SKM-1 treated with dmso at 0.1 percent for 144 hours (cell line): ENCODE measurements around the gene NUDT2.
"Not testable (repeated sequence)": the region's sequence is repeated elsewhere in the genome, so short reads cannot be mapped to it uniquely, and the experiment has no call there.

Experiments
- DNase-seq: peaks from one replicate; lab custom pipeline; 2025; ENCODE audit not compliant: unreplicated experiment; lab: John Stamatoyannopoulos, UW

Gene NUDT2

DNA sequence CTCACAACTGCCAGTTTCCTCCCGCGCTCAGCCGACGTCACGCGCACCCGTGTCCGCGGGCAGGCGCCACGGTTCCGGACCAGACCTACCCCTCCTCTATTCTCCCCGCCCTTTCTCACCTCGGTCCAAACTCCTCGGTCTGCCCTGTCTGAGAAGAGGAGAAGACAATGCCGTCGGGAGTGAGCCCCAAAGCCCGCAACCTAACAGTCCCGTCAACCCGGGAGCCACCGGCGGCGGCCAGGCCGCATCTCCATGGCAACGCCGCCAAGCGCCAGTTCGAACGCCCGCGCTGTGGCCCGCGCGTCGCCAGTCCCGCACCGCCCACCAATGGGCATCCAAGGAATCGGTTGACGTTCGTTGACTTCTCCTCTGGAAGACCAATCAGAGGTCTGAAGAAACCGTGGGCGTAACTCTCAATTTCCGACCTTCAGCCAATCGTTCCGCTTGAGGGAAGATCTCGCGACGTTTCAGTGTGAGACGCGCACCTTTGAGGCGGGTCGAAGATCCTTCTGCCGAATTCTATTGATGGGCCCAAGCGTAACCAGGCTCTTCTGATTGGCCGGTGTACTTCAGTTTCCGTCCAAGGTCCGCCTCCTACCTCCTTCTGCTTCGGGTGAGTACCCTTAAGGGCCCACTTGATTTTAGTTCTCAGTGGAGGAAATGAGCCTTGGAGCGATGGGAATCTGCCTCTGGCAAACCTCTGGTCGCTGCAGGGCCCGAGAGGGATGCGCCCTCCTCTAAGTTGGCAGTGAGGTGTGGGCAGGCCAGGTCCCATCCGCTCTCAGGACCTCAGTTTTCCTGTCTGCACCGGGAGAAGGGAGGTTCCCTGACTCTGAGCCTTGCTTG is at the start of gene NUDT2, which contains the start of gene KIF24:
TSS of gene NUDT2 (plus strand) at position 583 of the 846 bp plus-strand sequence. CDS start 9,471 bp downstream, outside the sequence.
TSS of gene KIF24 (minus strand) at position 282 of the 846 bp plus-strand sequence. CDS start 17,922 bp downstream, outside the sequence.
- DNase-seq = peak; percentile 100

- DNase-seq = no peak
Observed at GRCh38 chr9:34282096-34282495, 47.3 kb upstream of the NUDT2 start.

DNA sequence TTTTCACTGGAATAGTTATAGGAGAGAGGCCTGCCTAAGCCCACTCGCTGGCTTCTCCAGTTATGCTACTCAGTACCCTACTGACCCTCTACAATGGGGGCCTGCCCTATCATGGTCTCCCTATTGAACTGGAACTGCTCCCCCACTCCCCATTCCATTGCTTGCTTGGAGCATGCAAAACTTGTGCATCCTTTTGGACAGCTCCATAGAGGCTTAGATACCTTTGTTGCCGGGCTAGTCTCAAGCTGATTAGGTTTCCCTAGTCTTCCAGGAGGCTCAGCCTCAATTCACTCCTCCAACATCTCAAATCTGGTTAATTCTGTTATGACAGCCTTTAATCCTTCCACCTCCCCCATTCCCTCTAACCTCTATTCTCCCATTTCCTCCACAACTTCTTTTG is 40.2 kb upstream of the NUDT2 start:
- no peak for DNase-seq

DNA sequence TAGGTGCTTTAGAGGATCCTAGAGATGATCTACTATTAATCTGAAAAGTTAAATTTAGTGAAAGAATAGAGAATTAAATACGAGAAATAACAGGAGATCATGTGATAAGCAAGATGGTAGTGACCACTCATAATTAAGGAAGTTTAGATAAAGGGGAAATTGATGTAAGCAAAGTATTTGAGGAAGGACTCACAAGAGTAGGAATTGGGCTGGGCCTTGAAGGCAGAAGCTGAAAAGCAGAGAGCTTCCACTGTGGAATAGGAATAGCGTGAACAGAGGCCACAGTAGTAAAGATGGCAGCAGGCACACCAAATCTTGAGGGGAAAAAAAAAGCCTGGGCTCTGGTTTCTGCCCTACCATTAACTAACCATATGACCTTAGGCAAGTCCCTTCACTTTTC is 38.3 kb upstream of the NUDT2 start:
- DNase-seq = no peak

DNA sequence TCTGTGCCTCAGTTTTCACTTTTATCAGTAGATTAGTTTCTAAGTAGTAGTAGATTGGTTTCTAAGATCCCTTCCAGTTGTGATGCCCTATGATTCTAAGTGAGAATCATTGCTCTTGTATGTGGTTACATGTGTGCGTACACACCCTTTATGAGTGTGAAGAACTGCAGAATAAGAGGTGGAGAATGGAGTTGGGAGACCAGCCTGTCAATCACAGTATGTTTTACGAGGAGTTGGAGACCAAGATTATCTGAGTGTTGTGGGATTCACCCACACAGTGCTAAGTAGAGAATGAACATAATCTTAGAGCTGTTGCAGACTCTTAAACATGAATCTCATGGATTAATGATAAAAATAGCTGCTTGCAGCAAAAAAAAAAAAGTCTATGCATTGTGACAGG is 37.9 kb upstream of the NUDT2 start:
- DNase-seq = no peak

DNA sequence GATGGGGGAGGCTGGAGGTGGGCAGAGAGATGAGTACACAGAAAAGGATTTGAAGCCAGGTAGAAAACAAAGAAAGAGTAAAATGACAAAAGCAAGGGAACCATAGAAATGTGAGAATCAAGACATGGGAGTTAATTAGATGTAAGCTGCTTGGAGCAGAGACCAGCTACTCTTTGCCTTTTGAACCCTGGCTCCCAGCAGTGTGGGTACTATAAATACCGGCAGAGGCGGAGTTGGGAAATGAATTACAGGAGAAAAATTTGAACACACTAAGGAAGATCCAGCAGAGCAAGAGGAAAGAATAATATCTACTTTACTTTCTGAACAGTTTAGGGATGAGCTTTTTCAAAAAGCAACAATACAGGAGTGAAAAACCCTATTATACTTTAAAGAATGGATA is 36.8 kb upstream of the NUDT2 start:
- DNase-seq = no peak

DNA sequence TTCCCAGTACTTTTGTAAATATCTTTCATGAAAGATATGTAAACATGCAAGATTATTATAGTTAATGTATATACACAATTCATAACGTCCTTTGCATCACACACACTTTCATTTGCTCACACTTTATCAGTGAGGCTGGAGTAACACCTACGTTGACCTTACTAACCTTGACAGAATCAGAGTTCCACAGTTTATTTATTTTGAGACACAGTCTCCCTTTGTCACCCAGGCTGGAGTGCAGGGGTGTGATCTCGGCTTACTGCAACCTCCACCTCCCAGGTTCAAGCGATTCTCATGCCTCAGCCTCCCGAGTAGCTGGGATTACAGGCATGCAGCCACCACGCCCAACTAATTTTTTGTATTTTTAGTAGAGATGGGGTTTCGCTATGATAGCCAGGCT is 28.3 kb upstream of the NUDT2 start:
- not testable (repeated sequence) for DNase-seq

GRCh38 chr9:34308316-34308715 is 21.1 kb upstream of the NUDT2 start:
- not testable (repeated sequence) for DNase-seq

DNA sequence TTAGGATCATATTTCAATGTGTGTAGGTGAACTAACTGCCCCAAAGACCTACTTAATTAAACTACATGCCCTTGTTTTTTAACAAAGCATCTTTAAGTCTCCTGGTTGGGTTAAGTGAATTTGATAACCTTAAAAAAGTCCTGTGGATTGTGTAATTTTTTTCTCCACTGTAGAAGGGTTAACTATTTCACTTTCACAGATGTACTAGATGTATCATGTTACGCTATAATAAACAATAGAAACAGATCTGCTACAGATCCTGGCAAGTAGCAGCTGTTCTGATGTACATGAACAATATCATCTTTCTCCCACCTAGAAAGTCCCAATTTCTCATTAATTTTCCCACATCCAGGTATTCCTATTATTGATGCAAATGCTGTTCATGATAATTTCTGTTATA is 19.2 kb upstream of the NUDT2 start:
- no peak for DNase-seq

DNA sequence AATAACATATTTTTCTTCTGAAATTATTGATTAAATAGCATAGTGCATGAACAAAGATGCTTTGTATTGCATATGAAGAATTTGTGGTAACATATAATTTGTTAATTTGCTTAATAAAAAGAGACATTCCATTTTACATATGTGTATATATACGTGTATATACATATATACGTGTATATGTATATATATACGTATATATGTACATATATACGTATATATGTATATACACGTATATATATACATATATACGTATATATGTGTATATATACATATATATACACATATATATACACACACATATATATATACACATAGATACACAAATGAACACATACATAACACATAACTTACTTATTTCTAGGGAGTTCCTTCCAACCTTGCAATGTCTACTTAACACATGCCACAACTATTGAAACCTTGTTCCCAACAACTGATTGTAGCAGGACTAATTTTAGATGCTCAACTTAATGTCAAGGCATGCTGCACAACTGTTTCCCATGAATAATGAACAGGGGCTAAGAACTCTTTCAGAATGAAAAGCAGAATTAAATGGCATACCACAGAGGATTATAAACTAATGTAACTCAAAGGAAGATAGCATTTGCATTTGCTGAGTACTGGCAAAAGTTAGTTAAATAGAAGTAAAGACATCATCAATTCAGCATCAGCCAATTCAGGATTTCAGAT is 17.7 kb upstream of the NUDT2 start:
- DNase-seq = no peak

DNA sequence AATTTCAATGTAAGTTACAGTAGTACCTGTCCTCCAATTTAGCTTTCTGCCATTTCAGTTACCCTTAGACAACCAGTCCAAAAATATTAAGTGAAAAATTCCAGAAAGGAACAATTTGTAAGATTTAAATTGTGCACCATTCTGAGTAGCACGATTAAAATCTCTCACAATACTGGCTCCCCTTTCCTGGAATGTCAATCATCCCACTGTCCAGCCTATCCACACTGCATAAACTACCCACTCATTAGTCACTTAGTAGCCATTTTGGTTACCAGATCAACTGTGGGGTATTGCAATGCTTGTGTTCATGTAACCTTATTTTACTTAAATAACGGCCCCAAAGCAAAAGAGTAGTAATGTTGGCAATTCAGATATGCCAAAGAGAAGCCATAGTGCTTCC is 11.9 kb upstream of the NUDT2 start:
- no peak for DNase-seq

DNA sequence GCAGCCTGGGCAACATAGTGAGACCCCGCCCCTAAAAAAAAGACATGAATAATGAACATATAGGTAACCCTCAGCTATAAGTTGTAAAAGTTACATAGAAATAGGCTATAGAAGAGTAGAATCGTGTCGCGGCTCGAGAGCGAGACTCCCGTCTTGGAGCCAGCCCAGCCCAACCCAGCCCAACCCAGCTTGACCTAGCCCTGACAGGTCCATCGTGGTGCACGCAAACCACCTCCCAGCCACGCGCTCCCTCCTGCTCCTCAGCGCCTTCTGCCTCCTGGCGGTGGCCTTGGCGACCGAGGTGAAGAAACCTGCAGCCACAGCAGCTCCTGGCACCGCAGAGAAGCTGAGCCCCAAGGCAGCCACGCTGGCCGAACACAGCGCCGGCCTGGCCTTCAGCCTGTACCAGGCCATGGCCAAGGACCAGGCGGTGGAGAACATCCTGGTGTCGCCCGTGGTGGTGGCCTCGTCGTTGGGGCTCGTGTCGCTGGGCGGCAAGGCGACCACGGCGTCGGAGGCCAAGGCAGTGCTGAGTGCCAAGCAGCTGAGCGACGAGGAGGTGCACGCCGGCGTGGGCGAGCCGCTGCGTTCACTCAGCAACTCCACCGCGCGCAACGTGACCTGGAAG is 11.1 kb upstream of the NUDT2 start:
- no peak for DNase-seq

- no peak for DNase-seq
Observed at GRCh38 chr9:34321451-34321850, 7.9 kb upstream of the NUDT2 start.

- no peak for DNase-seq
Observed at GRCh38 chr9:34322899-34323591, 6.3 kb upstream of the NUDT2 start.

- no peak for DNase-seq
Observed at GRCh38 chr9:34326690-34327089, 2.7 kb upstream of the NUDT2 start.

GRCh38 chr9:34328500-34328986 is 826 bp upstream of the NUDT2 start:
- peak; percentile 58 for DNase-seq

DNA sequence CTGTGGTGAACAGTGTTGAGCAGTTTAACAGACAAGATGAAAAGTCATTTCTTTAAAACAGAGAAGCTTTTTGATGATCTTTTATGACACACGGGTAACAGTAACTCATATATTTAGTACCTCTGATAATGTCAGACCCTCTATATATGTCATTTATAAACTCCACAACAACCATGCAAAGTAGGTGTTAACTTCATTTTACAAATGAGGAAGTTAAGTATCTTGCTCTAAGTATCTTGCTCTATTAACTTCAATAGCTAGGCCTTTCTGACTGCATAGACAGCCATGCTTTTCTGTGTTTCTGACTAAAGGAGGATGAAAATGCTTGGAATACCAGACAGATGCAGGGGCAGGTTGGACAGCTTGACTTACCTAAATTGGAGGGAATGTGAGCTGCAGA is 1.8 kb downstream of the NUDT2 start:
- DNase-seq = no peak

DNA sequence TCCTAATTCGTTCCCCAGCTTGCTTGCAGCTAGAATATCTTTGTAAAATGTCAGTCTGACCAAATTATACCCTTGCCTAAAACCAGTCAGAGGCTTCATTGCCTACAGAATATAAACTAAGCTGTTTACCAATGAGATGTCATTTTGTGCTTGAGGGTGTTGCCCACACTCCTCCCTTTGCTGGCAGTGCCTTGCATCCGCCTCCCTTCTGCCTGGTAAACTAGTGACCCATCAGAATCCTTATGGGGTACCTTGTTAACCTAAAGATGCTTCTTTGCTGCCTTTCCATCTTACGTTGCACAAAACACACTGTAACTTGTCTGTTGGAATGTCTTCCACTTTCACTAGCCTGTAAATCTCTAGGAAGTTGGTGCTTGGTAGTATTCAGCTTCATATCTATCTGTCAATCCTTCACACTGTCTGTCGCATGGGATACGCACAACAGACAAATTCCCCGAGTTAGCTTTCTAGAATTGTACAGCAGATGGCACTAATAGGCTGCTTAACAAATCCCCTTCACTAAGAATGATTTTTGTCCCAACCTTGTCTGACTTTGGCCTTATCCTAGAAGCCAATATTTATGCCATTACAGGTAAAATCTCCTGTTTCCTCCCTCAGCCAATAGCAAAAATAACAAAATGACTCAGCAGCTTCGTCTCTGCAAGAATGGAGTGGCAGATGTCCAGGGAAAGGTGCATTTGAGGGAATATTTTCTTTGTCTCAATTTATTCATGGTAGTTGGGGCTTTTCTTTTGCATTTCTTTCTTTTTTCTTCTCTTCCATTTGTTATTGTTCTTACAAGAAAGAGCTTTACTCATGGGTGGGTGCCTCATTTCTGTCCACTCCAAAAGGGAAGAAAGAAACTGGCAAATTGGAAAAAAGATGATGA is 3.0 kb downstream of the NUDT2 start:
- no peak for DNase-seq

DNA sequence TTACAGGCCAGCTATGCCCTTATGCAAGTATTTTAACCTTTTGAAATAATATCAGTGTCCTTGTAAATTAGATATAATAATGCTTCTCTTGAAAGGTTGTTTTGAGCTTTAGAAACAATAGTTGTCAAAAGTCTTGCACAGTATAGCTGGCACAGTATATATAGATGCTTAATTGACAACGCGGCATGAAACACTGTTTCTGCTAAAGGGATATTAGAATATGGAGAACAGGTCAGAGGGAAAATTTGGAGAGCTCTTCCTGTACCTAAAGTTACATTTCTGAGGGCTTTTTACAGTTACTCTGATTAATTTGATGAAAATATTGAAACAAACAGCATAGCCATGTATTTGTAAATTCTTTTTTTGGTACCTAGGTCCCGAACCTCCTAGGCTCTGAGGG is 4.5 kb downstream of the NUDT2 start:
- no peak for DNase-seq

- DNase-seq = no peak
Observed at GRCh38 chr9:34334337-34334824, 5.0 kb downstream of the NUDT2 start.
